OCI-LY3 (cell line): ENCODE data around the gene MAOB.

Experiments used
- H2AFZ ChIP-seq: fragments of 200-600, 300-600 bp; shearing (Covaris generic); 2 replicates; pipeline ENCODE4 v1.6.0; 2014; ENCODE audit warnings: antibody characterized with exemption, low read depth, low read length
- H3K27ac ChIP-seq: fragments of 200-600, 300-600 bp; sonication (generic); 2 replicates; pipeline ENCODE4 v1.5.1; 2014; ENCODE audit warnings: mild to moderate bottlenecking, low read length, moderate library complexity, mixed read lengths
- H3K27me3 ChIP-seq: fragments of 200-600, 300-600 bp; sonication (generic); 2 replicates; pipeline ENCODE4 v1.6.1; 2014; ENCODE audit warnings: low read depth, low read length, mixed read lengths
- H3K36me3 ChIP-seq: fragments of 200-600, 300-600 bp; sonication (generic); replicated peaks from 2 replicates; pipeline ENCODE3; 2014; ENCODE audit warnings: low read depth, low read length, mixed read lengths
- H3K4me1 ChIP-seq: fragments of 300-600, 200-600 bp; sonication (generic); 2 replicates; pipeline ENCODE4 v1.6.1; 2014; ENCODE audit warnings: low read length, mixed read lengths
- H3K4me2 ChIP-seq: fragments of 200-600, 300-600 bp; sonication (generic); 2 replicates; pipeline ENCODE4 v1.6.1; 2014; ENCODE audit warnings: low read length, mixed read lengths
- H3K4me3 ChIP-seq: fragments of 300-600, 200-600 bp; sonication (generic); 2 replicates; pipeline ENCODE4 v1.5.1; 2014; ENCODE audit warnings: antibody characterized with exemption, mild to moderate bottlenecking, low read length, moderate library complexity
- H3K79me2 ChIP-seq: fragments of 300-600, 200-600 bp; shearing (Covaris generic); 2 replicates; pipeline ENCODE4 v1.6.1; 2014; ENCODE audit warnings: mild to moderate bottlenecking, low read length, mixed read lengths
- H3K9ac ChIP-seq: fragments of 300-600, 200-600 bp; shearing (Covaris generic); 2 replicates; pipeline ENCODE4 v1.6.0; 2014; ENCODE audit warnings: mild to moderate bottlenecking, low read length, moderate library complexity
- H3K9me3 ChIP-seq: fragments of 200-600, 300-600 bp; shearing (Covaris generic); 2 replicates; pipeline ENCODE4 v1.6.1; 2014; ENCODE audit warnings: low read length, mixed read lengths; ENCODE audit not compliant: insufficient read depth
- H4K20me1 ChIP-seq: fragments of 200-600, 300-600 bp; sonication (generic); 2 replicates; pipeline ENCODE4 v1.6.1; 2016; ENCODE audit warnings: low read length, mixed read lengths; ENCODE audit not compliant: insufficient read depth
- EZH2phosphoT487 ChIP-seq: fragments of 200-600 bp; shearing (Covaris generic); IDR thresholded peaks from 2 replicates; pipeline ENCODE4 v1.6.1; 2018; ENCODE audit warnings: antibody characterized with exemption, mixed run types, low read depth
- TF ChIP-seq, protein P1 (sequence below): fragments of 200-600, 300-600 bp; sonication (generic); IDR thresholded peaks from 2 replicates; pipeline ENCODE4 v1.5.1; 2014; ENCODE audit warnings: antibody characterized with exemption, low read length, low read depth

The MAOB gene

DNA sequence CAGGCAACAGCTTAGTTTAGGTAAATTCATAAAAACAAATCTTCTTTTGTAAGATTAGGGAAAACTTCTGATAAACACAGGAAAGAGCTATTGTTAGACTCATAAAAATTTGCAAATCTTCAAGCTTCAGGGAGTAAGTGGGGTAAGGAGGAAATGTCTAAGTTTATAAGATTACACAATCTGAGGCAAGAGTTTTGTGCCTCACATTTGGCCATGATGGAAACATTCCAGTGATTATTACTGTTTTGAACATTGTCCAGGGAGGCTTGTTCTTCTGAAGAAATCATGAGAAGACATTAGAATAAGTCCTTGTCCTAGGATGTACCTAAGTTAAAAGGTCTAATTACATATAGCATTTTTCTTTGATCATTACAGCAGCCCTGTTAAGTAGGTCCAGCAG is 72.8 kb downstream of the MAOB start:
- Histone ChIP-seq H4K20me1 (no peaks in the 10 kb centered on the region), H3K4me1 (no peaks in the 10 kb centered on the region), H3K9me3 (no peaks in the 10 kb centered on the region), H3K27me3 (no peaks in the 10 kb centered on the region), H3K4me2 (no peak overlapping the region), H3K36me3 (no peaks in the 10 kb centered on the region), H3K27ac (no peak overlapping the region), H3K9ac (no peak overlapping the region), H2AFZ (no peak overlapping the region), H3K4me3 (no peak overlapping the region), H3K79me2 (no peaks in the 10 kb centered on the region)
- no peak for TF ChIP-seq EZH2phosphoT487
- TF ChIP-seq, protein P1, sequence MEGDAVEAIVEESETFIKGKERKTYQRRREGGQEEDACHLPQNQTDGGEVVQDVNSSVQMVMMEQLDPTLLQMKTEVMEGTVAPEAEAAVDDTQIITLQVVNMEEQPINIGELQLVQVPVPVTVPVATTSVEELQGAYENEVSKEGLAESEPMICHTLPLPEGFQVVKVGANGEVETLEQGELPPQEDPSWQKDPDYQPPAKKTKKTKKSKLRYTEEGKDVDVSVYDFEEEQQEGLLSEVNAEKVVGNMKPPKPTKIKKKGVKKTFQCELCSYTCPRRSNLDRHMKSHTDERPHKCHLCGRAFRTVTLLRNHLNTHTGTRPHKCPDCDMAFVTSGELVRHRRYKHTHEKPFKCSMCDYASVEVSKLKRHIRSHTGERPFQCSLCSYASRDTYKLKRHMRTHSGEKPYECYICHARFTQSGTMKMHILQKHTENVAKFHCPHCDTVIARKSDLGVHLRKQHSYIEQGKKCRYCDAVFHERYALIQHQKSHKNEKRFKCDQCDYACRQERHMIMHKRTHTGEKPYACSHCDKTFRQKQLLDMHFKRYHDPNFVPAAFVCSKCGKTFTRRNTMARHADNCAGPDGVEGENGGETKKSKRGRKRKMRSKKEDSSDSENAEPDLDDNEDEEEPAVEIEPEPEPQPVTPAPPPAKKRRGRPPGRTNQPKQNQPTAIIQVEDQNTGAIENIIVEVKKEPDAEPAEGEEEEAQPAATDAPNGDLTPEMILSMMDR = no peak

DNA sequence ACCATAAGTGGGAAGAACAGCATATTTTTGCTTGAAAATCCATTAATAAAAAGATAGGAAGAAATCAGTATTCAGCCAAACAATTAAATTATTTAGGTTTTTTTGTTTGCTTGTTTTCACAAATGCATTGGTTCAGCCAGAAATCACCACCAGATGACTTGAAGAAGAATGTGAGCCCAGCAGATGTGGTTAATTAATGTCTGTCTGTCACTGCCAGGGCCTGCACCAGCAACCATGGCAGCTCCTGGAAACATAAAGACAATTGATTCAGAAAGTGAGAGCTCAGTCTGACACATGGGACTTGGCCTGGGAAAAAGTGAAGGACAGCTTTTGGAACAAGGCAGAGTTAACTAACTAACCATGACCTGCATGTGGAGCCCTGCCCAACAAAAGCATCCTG is 74.0 kb downstream of the MAOB start:
- Histone ChIP-seq H3K4me1 (no peaks in the 10 kb centered on the region), H2AFZ (no peak overlapping the region), H4K20me1 (no peaks in the 10 kb centered on the region), H3K4me3 (no peak overlapping the region), H3K36me3 (no peaks in the 10 kb centered on the region), H3K9ac (no peak overlapping the region), H3K27ac (no peak overlapping the region), H3K79me2 (no peaks in the 10 kb centered on the region), H3K27me3 (no peaks in the 10 kb centered on the region), H3K9me3 (no peaks in the 10 kb centered on the region), H3K4me2 (no peak overlapping the region)
- TF ChIP-seq, protein P1 = no peak
- TF ChIP-seq EZH2phosphoT487 = no peak

DNA sequence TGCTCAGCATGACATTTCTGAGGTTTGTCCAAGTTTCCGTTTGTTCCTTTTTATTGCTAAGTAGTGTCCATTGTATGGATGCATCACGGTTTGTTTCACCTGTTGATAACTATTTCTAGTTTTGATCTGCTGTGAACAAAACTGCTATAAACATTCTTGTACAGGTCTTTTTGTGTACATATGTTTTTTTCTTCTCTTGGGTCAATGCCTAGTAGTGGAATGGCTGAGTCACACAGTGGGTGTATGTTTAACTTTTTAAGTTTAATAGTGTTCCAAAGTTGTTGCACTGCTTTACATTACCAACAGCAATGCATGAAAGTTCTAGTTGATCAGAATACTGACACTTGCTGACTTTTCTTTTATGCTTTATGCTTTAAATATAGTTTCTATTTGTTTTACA is 76.7 kb downstream of the MAOB start:
- no peaks in the 10 kb centered on the region for H3K36me3 ChIP-seq
- no peak overlapping the region for H3K4me3 ChIP-seq
- no peak overlapping the region for H2AFZ ChIP-seq
- no peaks in the 10 kb centered on the region for H3K4me1 ChIP-seq
- no peak overlapping the region for H3K27ac ChIP-seq
- H3K4me2 ChIP-seq = no peak overlapping the region
- H4K20me1 ChIP-seq = no peaks in the 10 kb centered on the region
- no peak for TF ChIP-seq EZH2phosphoT487
- TF ChIP-seq, protein P1 = no peak
- no peaks in the 10 kb centered on the region for H3K79me2 ChIP-seq
- no peaks in the 10 kb centered on the region for H3K9me3 ChIP-seq
- H3K27me3 ChIP-seq = no peaks in the 10 kb centered on the region
- no peak overlapping the region for H3K9ac ChIP-seq

DNA sequence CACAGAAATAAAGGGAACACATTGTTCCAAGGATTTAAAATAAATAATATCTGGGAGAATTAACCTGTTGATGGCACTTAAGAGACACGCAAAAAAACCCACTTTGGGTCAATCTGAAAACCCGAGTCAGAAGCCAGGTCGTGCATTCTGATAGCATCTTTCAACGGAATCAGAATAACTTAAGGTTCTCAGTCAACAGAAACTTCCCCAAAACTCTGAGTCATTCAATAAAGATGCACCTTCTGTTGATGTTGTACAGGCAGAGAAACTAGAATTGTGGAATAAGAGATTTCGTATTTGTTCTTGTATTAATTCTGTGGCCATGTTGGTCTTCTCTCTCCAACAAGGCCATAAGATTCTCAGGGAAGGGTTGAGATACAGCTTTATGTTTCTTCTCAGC is 78.2 kb downstream of the MAOB start:
- Histone ChIP-seq H3K4me1 (no peaks in the 10 kb centered on the region), H3K27me3 (no peaks in the 10 kb centered on the region), H3K27ac (no peak overlapping the region), H2AFZ (no peak overlapping the region), H3K4me2 (no peak overlapping the region), H3K9me3 (no peaks in the 10 kb centered on the region), H3K4me3 (no peak overlapping the region), H3K79me2 (no peaks in the 10 kb centered on the region), H4K20me1 (no peaks in the 10 kb centered on the region), H3K36me3 (no peaks in the 10 kb centered on the region), H3K9ac (no peak overlapping the region)
- no peak for TF ChIP-seq EZH2phosphoT487
- TF ChIP-seq, protein P1 = no peak
